Measurements from ENCODE around the gene HIVEP3. TPM values are rescaled to one million over a fixed set of nuclear protein-coding genes. Genes with fewer than 3 reads are reported as not detected.

HIVEP3 gene
- total RNA-seq, 1 donor from 2014 or later = 8.9 TPM

DNA sequence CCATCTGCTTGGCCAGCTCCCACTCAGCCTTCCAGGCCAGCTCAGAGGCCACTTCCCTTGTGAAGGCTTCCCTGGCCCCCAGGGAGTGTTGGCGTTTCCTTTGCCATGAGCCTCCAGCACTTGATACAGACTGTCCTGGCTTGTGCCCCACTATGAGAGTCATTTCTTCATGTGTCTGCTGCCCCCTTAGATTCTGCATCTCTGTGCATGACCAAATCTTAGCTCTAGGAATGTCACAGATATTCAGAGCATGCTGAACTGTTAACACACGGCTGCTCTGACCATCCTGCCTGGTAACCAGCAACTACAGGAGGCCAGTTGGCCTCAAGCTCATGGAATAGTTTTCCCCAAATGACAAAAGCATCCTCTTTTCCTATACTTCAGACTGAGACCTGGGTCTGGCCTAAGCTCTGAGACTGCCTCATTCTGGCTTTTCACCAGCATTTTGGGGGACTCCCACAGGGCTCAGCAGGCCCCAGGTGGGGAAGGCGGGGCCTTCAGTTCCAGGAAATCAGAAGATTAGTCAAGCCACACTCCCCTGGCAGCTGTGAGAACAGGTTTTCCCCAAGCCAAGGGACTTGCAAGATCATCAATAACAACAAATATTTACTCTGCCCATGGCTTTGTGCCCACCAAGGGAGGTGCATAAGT, 251.6 kb downstream of the HIVEP3 start:
- DNase-seq (ENCODE audit: low read depth) = no peak

DNA sequence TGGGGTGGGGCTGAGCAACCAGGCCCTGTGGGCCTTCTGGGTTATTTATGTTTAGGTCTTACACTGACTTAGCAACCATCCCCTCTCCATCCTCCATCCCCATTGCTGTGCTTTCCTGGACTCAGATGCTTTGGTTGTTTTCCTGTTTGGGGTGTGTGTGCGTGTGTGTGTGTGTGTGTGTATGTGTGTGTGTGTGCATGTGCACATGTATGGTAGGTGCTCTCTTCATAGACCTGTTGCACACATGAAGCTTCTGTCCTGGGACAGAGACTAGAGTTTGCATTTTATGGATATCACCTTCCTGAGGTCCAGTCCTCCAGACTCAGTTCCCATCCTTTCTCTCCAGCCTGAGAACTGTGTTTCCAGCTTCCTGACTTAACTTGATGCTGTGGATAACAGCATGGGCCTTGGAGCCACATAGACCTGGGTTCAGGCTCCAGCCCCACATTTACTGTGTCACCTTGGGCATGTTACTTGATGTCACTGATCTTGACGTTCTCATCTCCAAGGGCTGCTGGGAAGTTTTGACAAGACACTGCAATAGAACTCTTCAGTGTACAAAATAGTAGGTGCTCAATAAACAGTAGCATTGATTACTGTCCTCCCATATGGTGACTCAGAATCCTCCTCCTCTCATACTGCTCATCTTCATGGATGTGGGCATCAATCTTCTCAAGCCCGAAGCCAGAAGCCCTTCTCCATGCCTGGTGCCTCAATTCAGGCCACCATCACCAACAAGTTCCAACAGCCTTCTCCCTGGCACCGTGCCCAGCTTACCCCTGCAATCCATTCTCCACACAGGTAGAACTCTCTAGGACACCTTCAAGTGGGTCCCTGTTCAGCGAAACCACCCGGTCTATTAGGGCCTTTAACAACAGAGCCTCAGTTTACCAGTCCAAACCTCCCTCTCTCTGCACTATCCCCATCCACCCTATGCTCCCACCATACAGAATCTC, 252.5 kb downstream of the HIVEP3 start:
- H3K9me3 ChIP-seq (ENCODE audit: insufficient read depth, low read depth, low read length) = no peaks in the 10 kb centered on the region
- H4K20me1 ChIP-seq (ENCODE audit: insufficient read depth, low read length) = peaks cover 2% of the 10 kb centered on the region
- no peaks in the 10 kb centered on the region for H3K36me3 ChIP-seq (ENCODE audit: insufficient read depth, low read length)
- DNase-seq (ENCODE audit: low read depth) = no peak
- H3K27me3 Mint-ChIP-seq (ENCODE audit: low read depth, unreplicated experiment) = no peaks in the 10 kb centered on the region
- peaks cover 6% of the 10 kb centered on the region for H3K79me2 ChIP-seq (ENCODE audit: insufficient read depth, low read length)
- peak overlapping the region; percentile 53 for H3K27ac Mint-ChIP-seq (ENCODE audit: unreplicated experiment)
- H3K4me2 ChIP-seq (ENCODE audit: low read length) = no peak overlapping the region
- no peaks in the 10 kb centered on the region for H3K9me3 Mint-ChIP-seq (ENCODE audit: unreplicated experiment)
- H3K27ac ChIP-seq (ENCODE audit: low read depth, low read length) = no peak overlapping the region
- no peak overlapping the region for H2AFZ ChIP-seq (ENCODE audit: low read depth, low read length)
- H3K4me3 Mint-ChIP-seq (ENCODE audit: unreplicated experiment) = peak overlapping the region; percentile 66
- peak overlapping the region; percentile 18 for H3K9ac ChIP-seq (ENCODE audit: low read length)
- TF ChIP-seq EZH2 (IDR thresholded peaks at IDR 0.05; ENCODE audit: insufficient read depth, low read length) = no peak
- TF ChIP-seq, protein P1, sequence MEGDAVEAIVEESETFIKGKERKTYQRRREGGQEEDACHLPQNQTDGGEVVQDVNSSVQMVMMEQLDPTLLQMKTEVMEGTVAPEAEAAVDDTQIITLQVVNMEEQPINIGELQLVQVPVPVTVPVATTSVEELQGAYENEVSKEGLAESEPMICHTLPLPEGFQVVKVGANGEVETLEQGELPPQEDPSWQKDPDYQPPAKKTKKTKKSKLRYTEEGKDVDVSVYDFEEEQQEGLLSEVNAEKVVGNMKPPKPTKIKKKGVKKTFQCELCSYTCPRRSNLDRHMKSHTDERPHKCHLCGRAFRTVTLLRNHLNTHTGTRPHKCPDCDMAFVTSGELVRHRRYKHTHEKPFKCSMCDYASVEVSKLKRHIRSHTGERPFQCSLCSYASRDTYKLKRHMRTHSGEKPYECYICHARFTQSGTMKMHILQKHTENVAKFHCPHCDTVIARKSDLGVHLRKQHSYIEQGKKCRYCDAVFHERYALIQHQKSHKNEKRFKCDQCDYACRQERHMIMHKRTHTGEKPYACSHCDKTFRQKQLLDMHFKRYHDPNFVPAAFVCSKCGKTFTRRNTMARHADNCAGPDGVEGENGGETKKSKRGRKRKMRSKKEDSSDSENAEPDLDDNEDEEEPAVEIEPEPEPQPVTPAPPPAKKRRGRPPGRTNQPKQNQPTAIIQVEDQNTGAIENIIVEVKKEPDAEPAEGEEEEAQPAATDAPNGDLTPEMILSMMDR (IDR thresholded peaks at IDR 0.05; ENCODE audit: insufficient read depth, low read depth, low read length) = no peak
- peaks cover 31% of the 10 kb centered on the region for H3K4me1 Mint-ChIP-seq (ENCODE audit: low read depth, unreplicated experiment)
- no peaks in the 10 kb centered on the region for H3K27me3 ChIP-seq (ENCODE audit: insufficient read depth, low read length)
- FAIRE-seq = no peak
- H3K36me3 Mint-ChIP-seq (ENCODE audit: low read depth, unreplicated experiment) = no peaks in the 10 kb centered on the region
- no peak overlapping the region for H3K4me3 ChIP-seq (ENCODE audit: insufficient read depth, low read depth, low read length)
- H3K4me1 ChIP-seq (ENCODE audit: insufficient read depth, low read length) = peaks cover 54% of the 10 kb centered on the region

More for the DNA sequence above, 251.6 kb downstream of the HIVEP3 start:
- Mint-ChIP-seq H3K9me3 (ENCODE audit: unreplicated experiment) (no peaks in the 10 kb centered on the region), H3K27ac (ENCODE audit: unreplicated experiment) (peak overlapping the region; percentile 53), H3K4me1 (ENCODE audit: low read depth, unreplicated experiment) (peaks cover 37% of the 10 kb centered on the region), H3K4me3 (ENCODE audit: unreplicated experiment) (no peak overlapping the region), H3K36me3 (ENCODE audit: low read depth, unreplicated experiment) (no peaks in the 10 kb centered on the region), H3K27me3 (ENCODE audit: low read depth, unreplicated experiment) (no peaks in the 10 kb centered on the region)
- no peak for TF ChIP-seq EZH2 (IDR thresholded peaks at IDR 0.05; ENCODE audit: insufficient read depth, low read length)
- TF ChIP-seq, protein P1 (IDR thresholded peaks at IDR 0.05; ENCODE audit: insufficient read depth, low read depth, low read length) = no peak
- Histone ChIP-seq H4K20me1 (ENCODE audit: insufficient read depth, low read length) (no peaks in the 10 kb centered on the region), H3K9ac (ENCODE audit: low read length) (no peak overlapping the region), H3K4me2 (ENCODE audit: low read length) (no peak overlapping the region), H3K27ac (ENCODE audit: low read depth, low read length) (no peak overlapping the region), H3K36me3 (ENCODE audit: insufficient read depth, low read length) (no peaks in the 10 kb centered on the region), H3K27me3 (ENCODE audit: insufficient read depth, low read length) (no peaks in the 10 kb centered on the region), H3K4me3 (ENCODE audit: insufficient read depth, low read depth, low read length) (no peak overlapping the region), H3K9me3 (ENCODE audit: insufficient read depth, low read depth, low read length) (no peaks in the 10 kb centered on the region), H2AFZ (ENCODE audit: low read depth, low read length) (no peak overlapping the region), H3K4me1 (ENCODE audit: insufficient read depth, low read length) (peaks cover 57% of the 10 kb centered on the region), H3K79me2 (ENCODE audit: insufficient read depth, low read length) (no peaks in the 10 kb centered on the region)
- no peak for FAIRE-seq

All from astrocyte (in vitro differentiated cells and primary cell).